Upper lobe of left lung (tissue), 6 donors: ENCODE results near the gene VASN. TPM values are rescaled to one million over a fixed set of nuclear protein-coding genes. Genes with fewer than 3 reads are reported as not detected.
A peak's percentile ranks its signal among the peaks of the same experiment; 100 is the strongest.

Source experiments
- ATAC-seq, 2 donors: fragments of 200-7000 bp; cut with Tn5 transposase; one replicate each; pipeline ENCODE4 v1.9.1; 2022; ENCODE audit warnings: mild to moderate bottlenecking in 2 of 2, moderate library complexity in 2 of 2; ENCODE audit not compliant: low FRiP score in 2 of 2
- DNase-seq, 2 donors: peaks; one replicate each; pipeline ENCODE4 v3.0.0-alpha.2; 2019 to 2020
- H3K27ac ChIP-seq, 4 donors: fragments of 200-600 bp; sonication (generic); one replicate each; pipeline ENCODE4 v1.5.1; 2016 to 2019
- H3K27me3 ChIP-seq, 4 donors: fragments of 200-600 bp; sonication (generic); one replicate each; pipeline ENCODE4 v1.5.1; 2017 to 2019
- H3K36me3 ChIP-seq, 4 donors: fragments of 200-600 bp; sonication (generic); one replicate each; pipeline ENCODE4 v1.5.1; 2016 to 2019
- H3K4me1 ChIP-seq, 4 donors: fragments of 200-600 bp; sonication (generic); one replicate each; pipeline ENCODE4 v1.5.1; 2018 to 2019
- H3K4me3 ChIP-seq, 4 donors: fragments of 200-600 bp; sonication (generic); one replicate each; pipeline ENCODE4 v1.5.1; 2017 to 2019; ENCODE audit warnings: mild to moderate bottlenecking in 2 of 4, moderate library complexity in 1 of 4
- H3K9me3 ChIP-seq, 4 donors: fragments of 200-600 bp; sonication (generic); one replicate each; pipeline ENCODE4 v1.5.1; 2018 to 2019
- CTCF ChIP-seq, 6 experiments: fragments of 450-650 bp in 4 of 6; fragments of 200-600 bp in 2 of 6; sonication (generic) in 2 of 6; IDR thresholded peaks; one replicate each; pipeline ENCODE4 v1.5.1; 2016 to 2019; ENCODE audit warnings: antibody characterized with exemption in 6 of 6
- EP300 ChIP-seq, 4 donors: sonication (generic); formaldehyde crosslinking; IDR thresholded peaks; one replicate each; pipeline ENCODE4 v1.5.1; 2017; ENCODE audit warnings: antibody characterized with exemption in 4 of 4, control low read depth in 2 of 4
- POLR2A ChIP-seq, 4 donors: fragments of 450-650 bp; IDR thresholded peaks; one replicate each; pipeline ENCODE4 v1.5.1; 2016 to 2017; ENCODE audit warnings: antibody characterized with exemption in 4 of 4, mild to moderate bottlenecking in 2 of 4
- POLR2AphosphoS5 ChIP-seq, 2 donors: sonication (generic); formaldehyde crosslinking; IDR thresholded peaks; one replicate each; pipeline ENCODE4 v1.5.1; 2017; ENCODE audit warnings: antibody characterized with exemption in 2 of 2
- WGBS, 2 donors: methylation state at CpG; one replicate each; pipeline ENCODE4 v1.1.5; 2017 to 2018; 5-methylcytosine and 5-hydroxymethylcytosine counted together
- total RNA-seq, 6 donors: library from RNA; depleted of rRNA in 4 of 6; stranded (reverse); fragments of >200 nt in 4 of 6; gene quantifications; one replicate each; pipeline versions ENCODE4 v1.1.0 to v1.2.1, GENCODE V29; 2016 to 2021
- donor health status: DM: no; HTN: no; CAD: no; lungs with moderate emphysema.
- donor health status: DM: no; HTN: yes; CAD: no; lungs with severe emphysema.

Gene VASN
- total RNA-seq, 6 donors from 2014 or later: 11.4 to 40.6 (median 30.2) TPM

DNA sequence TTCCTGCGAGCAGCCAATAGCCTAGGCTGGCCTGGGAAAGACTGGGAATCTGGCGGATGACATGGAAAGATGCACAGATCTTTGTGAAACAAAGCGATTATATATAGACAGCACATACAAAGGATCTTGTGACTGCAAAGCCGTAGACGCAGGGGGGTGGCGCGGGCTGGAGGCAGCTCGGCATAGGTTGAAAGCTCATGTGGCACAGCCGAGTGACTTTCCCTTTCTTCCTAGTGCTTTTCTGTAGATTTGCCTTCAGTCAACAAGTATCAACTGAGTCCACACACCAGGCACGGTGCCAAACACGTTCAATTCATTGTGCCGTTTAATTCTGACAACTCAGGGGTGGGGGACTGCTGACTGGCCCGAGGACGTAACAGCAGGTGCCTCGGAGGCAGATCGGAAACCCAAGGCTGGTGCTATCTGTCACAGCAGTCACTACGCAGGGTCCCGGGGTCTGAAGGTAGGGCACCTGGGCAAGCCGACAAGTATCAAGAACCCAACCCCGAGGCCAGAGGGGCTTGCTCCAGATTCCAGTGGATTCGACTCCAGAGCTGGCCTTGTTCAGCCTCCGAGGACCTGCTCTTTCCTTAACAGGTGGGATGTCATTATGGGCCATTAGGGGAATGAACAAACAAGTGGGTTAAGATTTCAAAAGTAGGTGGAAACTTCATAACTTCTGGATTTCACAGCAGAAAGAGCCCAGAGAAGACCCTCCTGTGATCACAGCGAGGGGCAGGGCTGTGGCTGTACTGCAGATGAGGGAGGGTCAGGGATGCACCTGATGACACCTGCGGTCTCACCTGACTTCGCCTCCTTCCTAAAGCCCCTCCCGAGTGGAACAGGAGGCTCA is 26.4 kb upstream of the VASN start:
- Histone ChIP-seq H3K36me3 (peaks cover 2 to 12% (median 9%) of the 10 kb centered on the region in 4 donors), H3K4me3 (no peak overlapping the region), H3K27ac (peak overlapping the region; percentile 65 to 82 (median 76)), H3K27me3 (no peaks in the 10 kb centered on the region), H3K4me1 (peaks cover 62 to 89% (median 71%) of the 10 kb centered on the region in 4 donors), H3K9me3 (no peaks in the 10 kb centered on the region)
- TF ChIP-seq POLR2A (IDR thresholded peaks at IDR 0.05) (no peak), CTCF (IDR thresholded peaks at IDR 0.05) (no peak), POLR2AphosphoS5 (IDR thresholded peaks at IDR 0.05) (no peak), EP300 (IDR thresholded peaks at IDR 0.05) (no peak)
- 68 to 80% methylated on average over 22 to 26 of the region's 26 CpGs for WGBS, 2 donors
- no peak for DNase-seq
- ATAC-seq: no peak

DNA sequence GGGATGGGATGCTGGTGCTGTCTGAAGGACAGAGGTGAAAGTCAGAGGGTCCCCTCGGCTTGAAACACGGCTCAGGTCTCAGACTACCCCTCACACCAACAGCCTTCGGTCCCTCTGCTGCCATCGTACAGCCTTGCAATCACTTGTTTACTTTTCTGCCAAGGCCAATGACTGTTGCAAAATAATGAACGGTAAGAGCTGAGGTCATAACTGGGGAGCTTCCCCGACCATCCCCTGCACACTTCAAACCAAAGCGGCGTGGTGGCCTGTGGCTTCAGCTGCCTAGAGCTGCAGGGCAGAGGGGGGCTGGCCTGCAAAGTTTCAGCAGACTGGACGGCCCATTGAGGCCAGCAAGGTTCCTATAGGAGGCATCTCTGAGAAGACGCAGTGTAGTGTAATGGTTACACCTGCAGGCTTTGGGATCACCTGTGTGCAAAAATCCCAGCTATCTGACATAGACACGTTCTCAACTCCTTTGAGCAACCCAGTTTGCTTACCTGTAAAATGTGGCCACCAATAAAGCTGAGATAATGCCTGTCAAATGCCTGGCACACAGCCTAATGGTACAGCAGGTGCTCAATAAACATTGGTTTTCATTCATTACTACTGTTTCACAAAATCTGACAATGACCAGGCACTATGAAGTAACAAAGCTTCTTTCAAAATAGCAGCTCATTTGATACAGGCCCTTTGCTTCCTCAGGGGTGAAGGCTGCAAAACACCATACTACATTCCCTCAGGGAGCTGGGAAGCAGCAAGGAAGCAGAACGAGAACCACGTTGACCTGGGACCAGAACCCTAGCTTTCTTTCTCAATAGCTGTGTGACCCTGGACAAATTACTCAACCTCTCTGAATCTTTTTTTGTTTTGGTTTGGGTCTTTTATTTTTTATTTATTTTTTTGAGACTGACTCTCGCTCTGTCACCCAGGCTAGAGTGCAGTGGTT is 25.5 kb upstream of the VASN start:
- DNase-seq: peak in 1 of 2 donors; percentile 70
- 55 to 59% methylated on average over 13 to 14 of the region's 14 CpGs for WGBS, 2 donors
- H3K27me3 ChIP-seq: no peaks in the 10 kb centered on the region
- peaks cover 0 to 3% (median 2%) of the 10 kb centered on the region in 4 donors for H3K36me3 ChIP-seq
- ATAC-seq: peak; percentile 24 to 28
- H3K9me3 ChIP-seq: no peaks in the 10 kb centered on the region
- peaks cover 58 to 85% (median 68%) of the 10 kb centered on the region in 4 donors for H3K4me1 ChIP-seq
- H3K27ac ChIP-seq: peak overlapping the region; percentile 65 to 82 (median 76)
- no peak overlapping the region for H3K4me3 ChIP-seq
- TF ChIP-seq EP300 (IDR thresholded peaks at IDR 0.05) (no peak), POLR2AphosphoS5 (IDR thresholded peaks at IDR 0.05) (peak in 1 of 2 donors; percentile 45)

GRCh38 chr16:4347010-4347409 is 24.6 kb upstream of the VASN start:
- Histone ChIP-seq H3K9me3 (no peaks in the 10 kb centered on the region), H3K27ac (peak overlapping the region; percentile 65 to 82 (median 76)), H3K36me3 (no peaks in the 10 kb centered on the region), H3K27me3 (no peaks in the 10 kb centered on the region), H3K4me1 (peaks cover 59 to 85% (median 72%) of the 10 kb centered on the region in 4 donors), H3K4me3 (no peak overlapping the region)
- ATAC-seq (peak in 1 of 2 donors; percentile 54), DNase-seq (peak in 1 of 2 donors; percentile 83)
- no peak for TF ChIP-seq EP300 (IDR thresholded peaks at IDR 0.05)
- peak; percentile 20 to 50 for TF ChIP-seq POLR2AphosphoS5 (IDR thresholded peaks at IDR 0.05)
- 52 to 54% methylated on average over 8 of the region's 8 CpGs for WGBS, 2 donors

DNA sequence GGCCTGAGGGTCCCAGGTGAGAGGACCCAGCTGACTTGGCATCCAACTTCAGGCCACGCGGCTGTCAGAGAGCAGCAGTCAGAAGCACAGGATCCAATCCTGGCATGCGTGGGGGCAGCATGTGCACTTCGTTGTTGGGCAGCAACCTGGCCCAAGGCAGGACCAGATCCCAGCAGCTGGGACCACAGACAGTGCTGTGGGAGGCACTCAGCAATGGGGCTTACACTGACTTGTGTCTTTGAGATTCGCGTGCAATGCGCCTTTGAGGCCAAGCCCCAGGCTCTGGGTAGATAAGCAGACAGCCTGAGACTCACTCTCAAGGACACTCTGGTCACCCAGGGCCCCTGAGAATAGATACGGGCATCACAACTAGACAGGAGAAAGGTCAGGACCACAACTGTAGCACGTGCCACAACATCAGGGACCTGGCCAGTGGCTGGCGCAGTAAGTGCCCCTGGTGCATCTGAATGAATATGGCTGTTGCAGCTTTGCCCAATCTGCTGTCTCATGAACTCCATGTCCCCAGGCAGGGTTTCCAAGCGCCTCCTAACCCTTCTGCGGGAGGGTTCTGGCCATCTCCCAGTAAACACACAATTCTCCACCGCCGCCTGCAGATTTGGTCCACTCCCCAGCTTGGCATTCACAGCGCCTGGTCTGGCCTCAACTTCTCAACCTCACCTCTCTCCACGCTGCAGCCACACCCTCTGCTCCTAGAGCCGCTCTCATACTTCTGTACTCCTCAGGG is 23.7 kb upstream of the VASN start:
- WGBS, 2 donors: 71 to 79% methylated on average over 15 to 17 of the region's 17 CpGs
- Histone ChIP-seq H3K4me3 (no peak overlapping the region), H3K27ac (peak overlapping the region; percentile 65 to 82 (median 76)), H3K4me1 (peaks cover 57 to 76% (median 69%) of the 10 kb centered on the region in 4 donors), H3K27me3 (no peaks in the 10 kb centered on the region), H3K36me3 (no peaks in the 10 kb centered on the region), H3K9me3 (no peaks in the 10 kb centered on the region)
- DNase-seq: peak in 1 of 2 donors; percentile 76
- no peak for TF ChIP-seq POLR2A (IDR thresholded peaks at IDR 0.05)
- TF ChIP-seq EP300 (IDR thresholded peaks at IDR 0.05): no peak
- no peak for TF ChIP-seq POLR2AphosphoS5 (IDR thresholded peaks at IDR 0.05)
- TF ChIP-seq CTCF (IDR thresholded peaks at IDR 0.05): no peak
- peak in 1 of 2 donors; percentile 64 for ATAC-seq

GRCh38 chr16:4349332-4349731 is 22.3 kb upstream of the VASN start:
- peaks cover 47 to 65% (median 58%) of the 10 kb centered on the region in 4 donors for H3K4me1 ChIP-seq
- ATAC-seq: no peak
- WGBS, 2 donors: 95 to 97% methylated on average over 5 of the region's 5 CpGs

More at GRCh38 chr16:4349332-4349731, 22.3 kb upstream of the VASN start:
- peak overlapping the region in 1 of 4 donors; percentile 82 for H3K27ac ChIP-seq
- H3K27me3 ChIP-seq: no peaks in the 10 kb centered on the region
- no peaks in the 10 kb centered on the region for H3K9me3 ChIP-seq
- TF ChIP-seq POLR2AphosphoS5 (IDR thresholded peaks at IDR 0.05) (no peak), EP300 (IDR thresholded peaks at IDR 0.05) (no peak), POLR2A (IDR thresholded peaks at IDR 0.05) (no peak), CTCF (IDR thresholded peaks at IDR 0.05) (no peak)
- no peak for DNase-seq
- peak overlapping the region in 1 of 4 donors; percentile 89 for H3K4me3 ChIP-seq
- peaks cover 0 to 3% (median 1%) of the 10 kb centered on the region in 4 donors for H3K36me3 ChIP-seq
